Erythroblast (primary cell): Measurements from ENCODE around the gene FABP2.
"Not testable (repeated sequence)": the region's sequence is repeated elsewhere in the genome, so short reads cannot be mapped to it uniquely, and the experiment has no call there.

Source experiments
- DNase-seq, 2 experiments: peaks; one replicate each; lab custom pipeline; 2025; lab: John Stamatoyannopoulos, UW
- GATA1 ChIP-seq: IDR thresholded peaks from 2 replicates; pipeline ENCODE4 v1.6.1; 2011; ENCODE audit warnings: low read depth, mild to moderate bottlenecking, control low read depth, low read length, moderate library complexity
- POLR2A ChIP-seq: IDR thresholded peaks from 2 replicates; pipeline ENCODE4 v1.6.1; 2011; ENCODE audit warnings: mild to moderate bottlenecking, low read length

The FABP2 gene

DNA sequence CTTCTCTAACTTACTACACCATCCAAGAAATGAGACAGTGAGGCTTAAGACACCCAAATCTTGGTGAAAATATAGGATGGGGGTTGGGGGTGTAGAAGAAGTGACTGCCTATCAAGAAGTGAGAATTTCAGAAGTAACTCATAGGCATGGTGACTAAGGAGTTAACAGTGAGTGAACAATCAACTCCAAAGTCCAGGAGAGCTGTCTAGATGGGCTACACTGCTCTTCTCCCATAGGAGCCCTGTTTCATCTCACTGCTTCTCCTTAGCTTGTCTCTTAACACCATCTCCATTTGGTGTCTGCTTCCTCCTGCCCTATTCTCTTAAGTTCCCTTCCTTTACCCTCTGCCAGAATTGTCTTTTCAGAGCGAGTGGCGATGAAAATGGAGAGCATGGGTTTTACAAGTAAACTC is 22.7 kb downstream of the FABP2 start:
- TF ChIP-seq GATA1 (no peak), POLR2A (no peak)
- no peak for DNase-seq

DNA sequence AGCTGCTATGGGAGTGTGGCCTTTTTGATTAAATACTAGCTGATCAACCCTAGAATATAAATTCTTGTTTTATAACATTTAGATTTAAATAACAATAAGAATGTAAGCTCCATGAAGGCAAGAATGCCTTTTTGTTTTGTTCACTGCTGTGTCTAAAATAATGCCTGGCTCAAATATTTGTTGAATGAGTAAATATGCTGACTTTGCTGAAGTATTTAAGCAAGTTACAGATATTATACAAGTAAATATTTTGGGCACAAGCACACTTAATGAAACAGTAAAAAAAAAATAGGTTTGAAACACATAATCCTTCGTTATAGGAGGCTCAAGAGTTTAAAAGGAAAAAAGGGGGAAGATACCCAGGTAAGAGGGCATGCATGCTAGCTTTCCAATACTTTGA is 24.1 kb downstream of the FABP2 start:
- DNase-seq = no peak
- TF ChIP-seq GATA1 (no peak), POLR2A (no peak)

DNA sequence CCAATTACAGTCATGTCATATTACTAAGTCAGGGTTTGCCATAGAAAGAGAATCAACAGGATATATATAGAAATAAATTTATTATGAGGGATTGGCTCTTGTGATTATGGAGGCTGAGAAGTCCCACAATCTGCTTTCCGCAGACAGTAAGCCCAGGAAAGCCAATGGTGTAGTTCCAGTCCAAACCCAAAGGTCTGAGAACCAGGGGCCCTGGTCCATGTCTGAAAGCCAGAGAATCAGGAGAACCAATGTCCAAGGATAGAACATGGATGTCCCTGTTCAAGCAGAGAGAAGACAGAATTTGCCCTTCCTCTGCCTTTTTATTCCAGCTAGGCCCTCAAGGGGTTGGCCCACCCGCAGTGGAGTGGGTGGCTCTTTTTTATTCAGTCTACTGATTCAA is 25.6 kb downstream of the FABP2 start:
- DNase-seq = no peak
- TF ChIP-seq GATA1 (no peak), POLR2A (no peak)

DNA sequence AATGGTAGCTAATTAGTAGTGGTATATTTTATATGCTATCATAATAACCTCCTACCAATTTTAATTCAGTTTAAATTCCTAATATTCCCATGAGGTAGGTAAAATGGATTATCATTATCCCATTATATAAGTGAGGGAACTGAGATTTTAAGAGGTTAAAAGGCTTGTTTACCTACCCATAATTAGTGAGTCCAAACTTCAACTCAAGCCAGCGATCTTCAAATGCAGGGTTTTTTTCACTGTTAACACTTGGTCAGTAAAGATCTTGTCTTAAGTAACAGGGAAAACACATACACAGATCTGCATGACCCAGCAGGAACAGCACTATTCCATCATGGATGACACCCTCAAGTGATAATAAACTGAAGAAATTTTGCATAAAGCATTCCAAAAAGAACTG is 31.3 kb downstream of the FABP2 start:
- TF ChIP-seq GATA1 (no peak), POLR2A (no peak)

GRCh38 chr4:119289313-119289712 is 32.6 kb downstream of the FABP2 start:
- TF ChIP-seq POLR2A = no peak
- no peak for TF ChIP-seq GATA1
- no peak for DNase-seq

More for the DNA sequence above, 31.3 kb downstream of the FABP2 start:
- no peak for DNase-seq

DNA sequence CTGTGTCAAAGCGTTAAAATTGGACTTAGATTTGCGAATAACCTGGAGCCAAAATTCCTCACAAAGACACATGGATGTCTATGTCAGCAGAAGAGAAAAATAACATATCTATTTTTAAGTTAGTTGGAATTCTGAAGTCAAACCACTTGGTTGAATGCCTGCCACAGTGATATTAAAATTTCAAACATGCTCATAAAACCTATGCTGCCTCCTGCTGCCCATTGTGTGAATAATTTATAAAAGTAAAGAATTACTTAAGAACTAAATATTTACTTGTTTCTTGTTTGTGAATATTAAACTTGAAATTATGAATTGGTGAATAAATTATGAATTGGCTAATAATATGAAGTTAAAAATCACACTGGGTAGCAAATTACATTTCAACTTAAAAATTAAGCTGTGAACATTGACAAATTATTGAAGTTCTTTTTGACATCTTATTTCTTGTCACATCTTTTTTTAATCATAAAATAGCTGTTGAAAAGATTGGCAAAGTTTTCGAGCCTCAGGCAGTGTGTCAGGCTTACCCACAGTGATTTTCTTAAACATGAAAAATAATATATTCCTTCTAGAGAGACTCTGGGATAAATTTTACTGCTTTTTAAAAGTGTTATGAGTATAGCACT is 35.4 kb downstream of the FABP2 start:
- TF ChIP-seq POLR2A (no peak), GATA1 (no peak)
- DNase-seq = no peak

- TF ChIP-seq POLR2A = no peak
- no peak for TF ChIP-seq GATA1
- DNase-seq = no peak
These were observed 36.8 kb downstream of the FABP2 start for GRCh38 chr4:119284876-119285780.

DNA sequence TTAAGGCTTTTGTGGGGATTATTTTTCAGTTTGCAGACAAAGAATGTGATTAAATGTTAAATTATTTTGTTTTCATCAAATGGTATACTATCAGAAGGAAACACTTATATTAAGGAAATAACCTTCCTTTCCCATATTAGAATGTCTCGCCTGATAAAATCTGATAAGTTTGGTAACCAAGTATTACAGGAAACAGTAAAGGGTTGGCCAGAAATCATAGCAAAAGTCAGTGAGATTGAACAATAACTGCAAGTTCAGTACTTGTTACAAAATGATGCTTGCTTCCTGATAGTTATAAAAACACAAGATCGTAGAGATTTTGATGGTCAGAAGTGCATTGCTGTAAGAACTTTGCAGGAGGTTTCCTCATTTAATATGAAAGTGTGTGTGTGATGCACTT is 40.5 kb downstream of the FABP2 start:
- TF ChIP-seq POLR2A (no peak), GATA1 (no peak)
- DNase-seq = no peak

DNA sequence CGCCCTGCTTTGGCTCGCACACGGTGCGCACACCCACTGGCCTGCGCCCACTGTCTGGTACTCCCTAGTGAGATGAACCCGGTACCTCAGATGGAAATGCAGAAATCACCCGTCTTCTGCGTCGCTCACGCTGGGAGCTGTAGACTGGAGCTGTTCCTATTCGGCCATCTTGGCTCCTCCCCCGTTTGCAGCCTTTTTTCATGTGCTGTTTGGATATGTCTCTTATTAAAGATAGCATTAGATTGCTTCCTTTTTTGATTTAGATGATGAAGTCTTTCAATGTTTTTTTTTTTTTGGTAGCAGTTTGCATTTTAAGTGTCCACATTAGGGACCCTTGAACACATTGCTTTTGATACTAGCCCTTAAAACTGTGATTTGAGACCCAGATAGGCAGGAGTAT is 42.0 kb downstream of the FABP2 start:
- not testable (repeated sequence) for DNase-seq

DNA sequence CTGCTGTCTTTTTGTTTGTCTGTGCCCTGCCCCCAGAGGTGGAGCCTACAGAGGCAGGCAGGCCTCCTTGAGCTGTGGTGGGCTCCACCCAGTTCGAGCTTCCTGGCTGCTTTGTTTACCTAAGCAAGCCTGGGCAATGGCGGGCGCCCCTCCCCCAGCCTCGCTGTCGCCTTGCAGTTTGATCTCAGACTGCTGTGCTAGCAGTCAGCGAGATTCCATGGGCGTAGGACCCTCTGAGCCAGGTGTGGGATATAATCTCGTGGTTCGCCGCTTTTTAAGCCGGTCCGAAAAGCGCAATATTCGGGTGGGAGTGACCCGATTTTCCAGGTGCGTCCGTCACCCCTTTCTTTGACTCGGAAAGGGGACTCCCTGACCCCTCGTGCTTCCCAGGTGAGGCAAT is 42.4 kb downstream of the FABP2 start:
- not testable (repeated sequence) for DNase-seq

DNA sequence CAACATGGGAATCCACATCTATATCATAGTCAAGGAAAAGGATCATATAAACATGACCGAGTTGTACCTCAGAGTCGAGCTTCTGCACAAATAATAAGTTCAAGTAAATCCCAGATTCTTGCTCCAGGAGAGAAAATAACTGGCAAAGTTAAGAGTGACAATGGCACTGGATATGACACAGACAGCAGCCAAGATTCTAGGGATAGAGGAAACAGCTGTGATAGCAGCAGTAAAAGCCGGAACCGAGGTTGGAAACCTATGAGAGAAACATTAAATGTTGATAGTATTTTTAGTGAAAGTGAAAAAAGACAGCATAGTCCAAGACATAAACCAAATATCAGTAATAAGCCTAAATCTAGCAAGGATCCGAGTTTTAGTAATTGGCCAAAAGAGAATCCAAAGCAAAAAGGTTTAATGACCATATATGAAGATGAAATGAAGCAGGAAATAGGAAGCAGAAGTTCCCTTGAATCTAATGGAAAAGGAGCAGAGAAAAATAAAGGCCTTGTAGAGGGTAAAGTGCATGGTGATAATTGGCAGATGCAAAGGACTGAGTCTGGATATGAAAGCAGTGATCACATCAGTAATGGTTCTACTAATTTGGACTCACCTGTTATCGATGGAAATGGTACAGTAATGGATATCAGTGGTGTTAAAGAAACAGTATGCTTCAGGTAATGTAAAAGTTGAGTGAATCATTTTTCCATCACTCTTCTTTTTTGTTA is 50.4 kb downstream of the FABP2 start:
- DNase-seq = no peak
- TF ChIP-seq GATA1 (no peak), POLR2A (no peak)

DNA sequence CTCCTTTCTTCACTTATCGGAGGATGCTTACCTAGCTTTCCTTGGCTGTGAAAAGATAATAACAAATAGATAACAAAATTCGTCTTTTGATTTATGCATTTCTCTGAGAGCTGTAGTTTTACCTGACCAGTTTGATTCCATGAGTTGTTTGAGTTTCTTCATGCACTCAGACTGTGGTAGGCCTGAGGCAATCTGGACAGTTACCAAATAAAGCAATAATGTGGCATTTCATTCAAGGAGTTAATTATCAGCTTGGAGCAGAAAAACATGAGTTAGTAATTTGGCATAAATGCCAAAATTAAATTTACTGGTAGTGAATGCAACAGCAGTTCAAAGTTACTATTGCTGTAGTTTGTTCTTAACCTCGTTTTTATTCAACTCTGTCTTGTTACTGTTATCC is 53.5 kb downstream of the FABP2 start:
- DNase-seq = no peak
- TF ChIP-seq GATA1 (no peak), POLR2A (no peak)
